HG02870 (cell line): Measurements from ENCODE around the gene PTPN21.
"Not testable (repeated sequence)": the region's sequence is repeated elsewhere in the genome, so short reads cannot be mapped to it uniquely, and the experiment has no call there.

Source experiments
- ATAC-seq: cut with Tn5 transposase; IDR thresholded peaks from one replicate; pipeline ENCODE4 v1.9.1; 2021; ENCODE audit warnings: mild to moderate bottlenecking, moderate library complexity; ENCODE audit not compliant: unreplicated experiment

The PTPN21 gene

GRCh38 chr14:88552876-88553275, 1.9 kb downstream of the PTPN21 start:
- ATAC-seq: no peak

DNA sequence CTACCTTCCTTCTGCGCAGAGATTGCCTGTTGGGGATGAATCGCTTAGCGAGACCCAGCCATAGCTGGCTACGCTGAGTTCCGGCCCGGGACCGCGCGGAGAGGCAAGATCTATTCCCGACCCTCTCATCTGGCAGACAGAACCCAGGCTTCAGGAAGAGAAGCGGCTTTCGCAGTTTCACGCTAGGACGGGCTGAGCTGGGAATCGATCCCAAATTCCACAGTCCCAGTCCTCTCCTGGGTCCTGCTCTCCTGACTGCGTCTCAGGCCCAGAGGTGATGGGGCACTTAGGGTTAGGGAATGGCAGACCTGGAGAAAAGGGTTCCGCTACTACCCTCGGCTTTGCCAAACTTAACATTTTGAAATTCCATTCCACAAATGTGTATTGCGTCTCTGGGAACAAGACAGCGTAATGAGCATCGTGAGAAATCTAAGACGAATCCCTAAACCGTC, 2.8 kb downstream of the PTPN21 start:
- ATAC-seq: no peak

DNA sequence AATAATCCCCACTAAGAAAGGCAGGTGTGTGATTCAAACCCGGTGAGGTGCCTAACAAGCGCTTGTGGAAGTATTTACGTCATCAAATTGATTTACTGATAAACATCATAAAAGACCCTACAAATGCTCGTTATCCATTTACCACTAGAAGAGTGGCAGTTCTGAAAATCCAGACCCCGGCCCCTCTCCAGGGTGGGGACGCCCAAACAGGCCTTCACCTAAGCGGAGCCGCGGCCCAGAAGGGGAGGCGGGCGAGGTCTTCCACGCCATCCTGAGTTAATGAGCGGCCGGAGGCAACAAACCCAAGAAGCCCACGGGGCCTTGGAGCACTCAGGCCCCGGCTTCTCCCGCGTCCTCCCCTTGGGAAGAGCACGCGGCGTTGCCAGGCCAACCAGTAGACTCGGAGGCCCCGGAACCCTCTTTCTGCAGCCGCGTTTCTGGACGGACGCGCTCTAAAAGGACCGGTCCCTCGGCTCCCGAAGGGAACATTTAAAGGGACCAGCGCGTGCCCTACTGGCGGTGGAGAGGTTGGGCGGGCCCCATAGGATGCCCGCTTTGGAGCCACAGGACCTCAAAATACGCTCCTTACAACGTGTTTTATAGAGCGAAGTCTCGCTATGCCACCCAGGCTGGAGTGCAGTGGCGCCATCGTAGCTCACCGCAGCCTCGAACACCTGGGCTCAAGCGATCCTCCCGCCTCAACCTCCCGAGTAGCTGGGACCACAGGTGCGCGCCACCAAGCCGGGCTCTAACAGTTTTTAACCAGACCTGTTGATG, 3.5 kb downstream of the PTPN21 start:
- ATAC-seq: no peak

DNA sequence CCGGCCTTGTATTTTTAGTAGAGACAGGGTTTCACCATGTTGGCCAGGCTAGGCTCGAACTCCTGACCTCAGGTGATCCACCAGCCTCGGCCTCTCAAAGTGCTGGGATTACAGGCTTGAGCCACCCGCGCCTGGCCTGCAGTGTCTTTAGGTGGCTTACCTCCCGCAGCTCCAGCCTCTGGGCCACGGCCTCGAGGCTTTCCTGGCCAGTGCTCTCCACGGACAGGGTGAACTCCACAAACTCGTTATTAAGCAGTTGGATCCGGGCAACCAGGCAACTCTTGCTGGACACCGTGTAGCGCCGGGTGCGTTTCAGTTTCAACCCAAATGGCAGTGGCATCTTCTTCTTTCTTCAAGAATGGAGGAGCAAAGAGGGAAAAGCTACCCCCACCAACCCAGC, 4.7 kb downstream of the PTPN21 start:
- no peak for ATAC-seq

DNA sequence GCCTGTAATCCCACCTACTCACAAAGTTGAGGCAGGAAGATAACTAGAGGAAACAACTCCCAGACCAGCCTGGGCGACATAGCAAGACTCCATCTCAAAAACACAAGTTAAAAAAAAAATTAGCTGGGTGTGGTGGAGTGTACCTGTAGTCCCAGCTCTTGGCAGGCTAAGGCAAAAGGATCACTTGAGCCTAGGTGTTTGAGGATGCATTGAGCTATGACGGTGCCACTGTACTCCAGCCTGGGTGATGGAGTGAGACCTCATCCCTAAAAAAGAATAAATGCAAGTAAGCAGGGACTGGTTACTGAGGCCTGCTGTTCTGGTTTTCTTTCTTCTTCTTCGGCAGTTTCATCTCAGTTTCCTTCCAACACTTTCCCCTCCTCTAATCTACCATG, 7.4 kb downstream of the PTPN21 start:
- ATAC-seq: no peak

DNA sequence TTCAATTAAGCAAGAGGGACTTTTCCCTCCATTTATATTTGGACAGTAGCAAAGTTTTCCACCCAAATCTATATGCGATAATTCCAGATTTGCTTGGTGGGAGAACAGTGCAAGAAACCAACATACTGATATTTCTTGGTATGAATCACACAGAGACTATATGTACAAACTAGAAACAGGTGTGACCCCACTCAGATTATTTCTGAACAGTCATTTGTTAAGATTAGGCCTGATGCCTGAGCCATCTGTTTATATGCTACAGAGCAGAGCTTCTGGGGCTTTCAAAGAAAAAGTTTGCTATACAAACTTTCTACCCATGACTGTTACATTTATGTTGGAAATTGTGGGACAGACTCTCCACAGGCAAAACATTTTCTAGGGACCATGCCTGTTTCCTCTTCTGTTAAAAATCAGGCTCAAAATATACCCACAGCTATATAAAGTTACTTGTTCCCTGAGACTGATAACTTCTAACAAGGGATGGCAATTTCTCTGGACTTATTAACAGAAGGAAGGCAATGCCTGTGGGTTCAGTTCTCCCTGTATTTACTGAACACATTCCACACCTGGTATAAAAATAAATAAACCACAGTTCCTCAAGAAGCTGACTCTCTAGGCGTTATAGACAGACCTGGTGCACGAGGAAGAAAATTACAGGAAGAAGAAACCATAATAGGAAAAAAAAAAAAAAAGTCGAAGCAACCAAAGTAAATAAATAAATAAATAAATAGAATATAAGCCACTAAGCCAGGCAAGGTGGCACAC, 8.0 kb downstream of the PTPN21 start:
- peak; percentile 88 for ATAC-seq

DNA sequence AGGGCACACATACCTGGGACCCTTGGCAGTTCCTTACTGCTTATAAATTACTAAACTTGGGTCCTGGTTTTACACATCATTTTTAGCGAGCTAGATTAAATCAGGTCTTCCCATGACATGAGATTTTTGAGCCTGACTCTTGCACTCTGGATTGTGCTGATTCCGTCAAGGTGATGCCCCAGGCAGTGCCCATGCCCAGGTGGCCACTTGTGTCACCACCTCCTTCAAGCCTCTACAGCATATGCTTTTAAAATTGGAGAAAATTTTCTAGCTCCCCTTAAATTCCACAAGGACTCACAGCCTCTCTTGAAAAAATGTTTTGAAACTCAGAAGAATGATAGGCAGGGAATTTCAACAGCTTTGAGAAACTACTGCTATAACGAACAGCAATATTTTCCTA, 9.6 kb downstream of the PTPN21 start:
- no peak for ATAC-seq

DNA sequence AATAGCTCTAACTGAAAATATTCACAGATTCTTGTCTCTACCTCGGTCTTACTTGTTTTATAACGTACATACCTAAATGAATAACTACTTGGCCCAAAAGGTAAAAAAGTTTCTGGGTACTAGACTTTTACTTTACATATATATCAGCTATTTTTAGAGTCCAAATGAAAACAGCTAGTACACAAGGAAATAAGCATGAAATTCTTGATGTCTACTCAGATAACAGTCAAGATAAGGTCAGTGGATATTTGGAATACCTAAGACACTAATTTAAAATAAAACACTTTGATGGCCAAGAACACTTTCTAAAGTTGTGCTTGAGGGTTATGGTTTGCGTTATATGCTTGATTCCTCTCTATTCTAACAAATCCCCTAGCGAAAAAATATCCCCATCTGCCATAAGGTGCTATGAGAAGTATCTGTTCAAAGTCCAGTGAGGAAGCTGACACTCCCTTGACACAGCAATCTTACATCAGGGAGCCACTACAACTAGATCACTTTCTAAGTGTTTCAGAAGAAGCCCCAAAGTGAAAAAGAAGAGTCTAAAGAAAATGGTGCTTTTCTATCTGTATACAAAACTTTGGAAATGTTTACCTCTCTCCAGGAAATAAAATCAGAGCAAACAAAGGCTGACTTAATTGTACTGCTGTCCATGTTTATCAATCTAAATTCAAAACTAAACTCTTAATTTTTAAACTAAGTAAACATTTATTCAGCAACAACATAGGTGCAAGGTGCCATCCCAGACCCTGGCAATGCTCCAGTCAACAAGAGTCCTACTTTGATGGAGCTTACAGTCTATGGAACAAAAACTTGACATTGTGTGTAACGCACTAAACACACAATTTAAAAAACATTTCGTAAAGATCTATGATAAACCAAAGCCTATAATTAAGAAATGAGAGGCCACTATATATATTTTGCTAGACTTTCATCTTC, 11.7 kb downstream of the PTPN21 start:
- ATAC-seq: no peak

GRCh38 chr14:88541324-88541723, 13.5 kb downstream of the PTPN21 start:
- no peak for ATAC-seq

GRCh38 chr14:88535813-88536212, 19.0 kb downstream of the PTPN21 start:
- no peak for ATAC-seq

DNA sequence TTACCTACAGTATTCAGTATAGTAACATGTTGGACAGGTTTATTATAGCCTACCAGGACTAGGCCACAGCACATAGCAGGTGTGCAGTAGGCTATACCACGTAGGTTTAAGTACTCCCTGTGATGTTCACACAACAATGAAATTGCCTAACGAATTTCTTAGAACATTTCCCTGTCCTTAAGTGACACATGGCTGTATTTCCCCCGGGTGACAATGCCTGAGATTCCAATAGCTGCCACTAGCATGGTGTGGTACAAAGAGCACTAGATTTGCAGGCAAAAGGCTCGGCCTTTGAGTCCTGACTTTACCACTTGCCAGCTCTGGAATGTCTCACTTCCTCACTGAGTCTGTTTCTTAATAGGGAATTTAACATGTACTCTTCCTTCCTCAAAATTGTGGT, 19.7 kb downstream of the PTPN21 start:
- peak; percentile 60 for ATAC-seq

GRCh38 chr14:88533064-88533602, 21.7 kb downstream of the PTPN21 start:
- no peak for ATAC-seq

DNA sequence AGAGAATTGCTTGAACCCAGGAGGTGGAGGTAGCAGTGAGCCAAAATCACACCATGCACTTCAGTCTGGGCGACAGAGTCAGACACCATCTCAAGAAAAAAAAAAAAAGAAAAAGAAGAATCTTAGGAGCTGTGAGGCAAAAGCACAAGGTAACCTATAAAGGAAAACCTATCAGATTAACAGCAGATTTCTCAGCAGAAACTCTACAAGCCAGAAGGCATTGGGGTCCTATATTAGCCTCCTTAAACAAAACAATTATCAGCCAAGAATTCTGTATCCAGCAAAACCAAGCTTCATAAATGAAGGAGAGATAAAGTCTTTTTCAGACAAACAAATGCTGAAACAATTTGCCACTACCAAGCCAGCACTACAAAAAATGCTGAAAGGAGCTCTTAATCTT, 24.9 kb downstream of the PTPN21 start:
- ATAC-seq: not testable (repeated sequence)

DNA sequence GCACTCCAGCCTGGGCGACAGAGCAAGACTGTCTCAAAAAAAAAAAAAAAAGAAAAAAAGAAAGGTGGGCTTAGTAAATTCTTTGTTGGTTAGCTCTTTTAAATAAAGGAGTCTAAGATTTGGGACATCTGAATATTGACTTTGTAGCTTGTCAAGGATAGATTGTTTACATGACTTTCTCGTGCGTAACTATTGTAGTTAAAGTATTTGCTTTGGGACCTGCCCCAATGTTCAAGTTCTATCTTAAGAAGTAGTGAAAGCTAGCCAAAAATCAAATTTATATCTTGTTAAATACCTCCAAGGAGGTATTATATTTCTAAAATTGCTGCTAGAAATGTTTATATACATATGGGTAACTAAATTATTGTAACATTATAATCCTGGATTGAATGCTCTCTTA, 32.4 kb downstream of the PTPN21 start:
- ATAC-seq: no peak

- no peak for ATAC-seq
Observed at GRCh38 chr14:88521818-88522217, 33.0 kb downstream of the PTPN21 start.

DNA sequence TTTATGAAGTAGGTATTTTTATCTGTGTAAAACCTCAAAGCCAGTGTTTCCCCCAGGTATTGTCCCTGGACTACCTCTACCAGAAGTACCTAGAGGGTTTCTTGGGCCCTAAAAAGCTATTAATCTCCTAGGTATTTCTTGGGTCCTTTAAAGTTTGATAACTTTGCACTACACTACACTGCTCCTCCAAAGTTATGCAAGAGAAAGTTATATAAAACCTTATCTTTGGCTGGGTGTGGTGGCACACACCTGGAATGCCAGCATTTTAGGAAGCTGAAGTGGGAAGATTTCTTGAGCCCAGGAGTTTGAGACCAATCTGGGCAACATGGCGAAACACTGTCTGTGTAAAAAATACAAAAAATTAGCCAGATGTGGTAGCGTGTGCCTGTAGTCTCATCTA, 34.9 kb downstream of the PTPN21 start:
- ATAC-seq: no peak

DNA sequence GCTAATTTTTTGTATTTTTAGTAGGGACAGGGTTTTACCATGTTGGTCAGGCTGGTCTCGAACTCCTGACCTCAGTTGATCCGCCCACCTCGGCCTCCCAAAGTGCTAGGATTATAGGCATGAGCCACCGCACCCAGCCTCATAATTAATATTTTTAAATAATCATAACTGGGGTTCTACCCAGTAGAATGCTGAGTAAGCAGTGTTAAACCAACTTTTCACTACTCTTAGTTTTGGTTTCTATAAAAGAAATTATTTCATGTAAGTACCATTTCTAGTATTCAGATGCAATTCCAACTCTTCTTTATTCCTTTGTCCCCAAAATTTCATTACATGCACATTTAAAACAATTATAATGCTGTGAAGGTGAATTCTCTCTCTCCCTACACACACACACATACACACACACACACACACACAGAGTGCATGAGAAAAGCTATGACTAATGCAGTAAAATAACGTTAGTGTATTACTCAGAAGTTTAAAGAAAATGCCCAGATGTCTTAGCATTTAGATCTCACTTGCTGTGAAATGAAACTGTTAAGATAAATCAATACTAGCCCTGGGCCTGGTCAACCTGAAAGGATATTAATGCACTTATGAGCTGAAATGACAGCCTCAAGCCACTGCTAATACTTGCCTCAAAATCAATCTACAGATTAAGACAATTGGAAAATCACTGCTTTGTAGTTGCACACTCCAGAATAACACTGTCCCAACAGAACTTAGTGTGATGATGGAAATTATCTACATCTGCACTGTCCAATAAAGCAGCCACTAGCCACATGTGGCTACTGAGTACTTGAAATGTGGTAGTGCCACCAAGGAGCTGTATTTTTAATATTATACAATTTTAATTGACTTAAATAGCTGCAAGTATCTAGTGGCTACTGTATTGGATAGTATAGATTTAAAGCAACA, 36.0 kb downstream of the PTPN21 start:
- no peak for ATAC-seq

DNA sequence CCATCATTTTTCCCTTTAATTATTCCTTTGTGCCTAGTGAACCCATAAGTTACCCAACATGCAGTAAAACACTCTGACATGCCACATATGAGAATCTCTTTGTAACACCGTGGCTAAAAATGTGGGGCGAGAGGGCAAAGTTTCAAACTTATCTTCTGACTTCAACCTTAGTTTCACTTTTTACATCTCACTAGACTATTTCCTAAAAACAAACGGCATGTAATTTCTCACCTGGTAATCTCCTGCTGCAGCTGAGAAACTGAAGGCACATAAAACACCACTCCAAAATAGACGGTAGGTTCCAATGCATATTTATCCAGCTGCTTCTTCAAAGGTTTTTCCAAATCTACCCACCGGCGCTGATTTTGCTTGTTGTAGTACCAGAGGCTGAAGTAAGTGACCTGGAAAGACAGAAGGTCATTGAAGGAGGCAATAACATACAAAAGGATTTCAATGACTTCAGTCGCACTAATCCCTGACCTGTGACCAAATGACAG, 37.9 kb downstream of the PTPN21 start:
- ATAC-seq: no peak

DNA sequence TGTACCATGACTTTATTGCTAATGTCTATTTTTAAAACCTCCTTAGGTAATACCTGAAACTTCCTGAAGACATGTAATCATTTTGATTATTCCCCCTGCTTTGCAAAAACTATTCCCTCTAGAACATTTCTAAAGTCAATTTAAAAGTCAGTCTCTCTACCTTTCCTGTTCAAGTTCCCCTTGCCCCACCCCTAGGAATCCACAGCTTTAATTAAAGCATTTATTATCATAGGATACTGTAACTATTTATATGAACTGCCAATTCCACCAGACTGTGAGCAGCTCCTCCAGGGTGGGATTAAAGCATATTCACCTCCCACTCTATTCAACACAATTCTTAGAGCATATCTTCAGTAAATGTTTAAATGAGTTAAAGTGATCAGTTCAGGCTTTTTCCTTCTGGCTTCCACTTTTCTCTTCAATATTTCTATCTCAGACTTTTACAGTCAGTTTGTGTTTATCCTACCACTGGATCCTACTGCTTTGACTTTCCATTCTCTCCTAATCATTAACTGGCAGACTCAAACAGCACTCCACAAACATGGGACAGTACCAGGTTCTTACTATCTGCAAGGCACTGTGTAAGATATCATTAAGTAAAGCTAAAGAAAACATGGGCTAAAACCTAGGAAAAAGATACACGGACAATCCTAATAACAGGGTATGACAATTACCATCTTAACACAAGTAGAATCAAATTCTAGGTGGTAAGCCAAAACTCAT, 39.1 kb downstream of the PTPN21 start:
- no peak for ATAC-seq
